ACHN (cell line): ENCODE data around the gene PHLDB2.
"Not testable (repeated sequence)": the region's sequence is repeated elsewhere in the genome, so short reads cannot be mapped to it uniquely, and the experiment has no call there.

Source experiments
- DNase-seq: peaks from one replicate; pipeline ENCODE4 v3.0.0-alpha.2; 2015
- in situ Hi-C: cut with HindIII; loops from 2 replicates; pipeline ENCODE4 v1.10.0; 2017; ENCODE audit warnings: low sequenced_read_pairs, low pct_ligation_motif_present, low pct_unique_long_range_greater_than_20kb

Gene PHLDB2

DNA sequence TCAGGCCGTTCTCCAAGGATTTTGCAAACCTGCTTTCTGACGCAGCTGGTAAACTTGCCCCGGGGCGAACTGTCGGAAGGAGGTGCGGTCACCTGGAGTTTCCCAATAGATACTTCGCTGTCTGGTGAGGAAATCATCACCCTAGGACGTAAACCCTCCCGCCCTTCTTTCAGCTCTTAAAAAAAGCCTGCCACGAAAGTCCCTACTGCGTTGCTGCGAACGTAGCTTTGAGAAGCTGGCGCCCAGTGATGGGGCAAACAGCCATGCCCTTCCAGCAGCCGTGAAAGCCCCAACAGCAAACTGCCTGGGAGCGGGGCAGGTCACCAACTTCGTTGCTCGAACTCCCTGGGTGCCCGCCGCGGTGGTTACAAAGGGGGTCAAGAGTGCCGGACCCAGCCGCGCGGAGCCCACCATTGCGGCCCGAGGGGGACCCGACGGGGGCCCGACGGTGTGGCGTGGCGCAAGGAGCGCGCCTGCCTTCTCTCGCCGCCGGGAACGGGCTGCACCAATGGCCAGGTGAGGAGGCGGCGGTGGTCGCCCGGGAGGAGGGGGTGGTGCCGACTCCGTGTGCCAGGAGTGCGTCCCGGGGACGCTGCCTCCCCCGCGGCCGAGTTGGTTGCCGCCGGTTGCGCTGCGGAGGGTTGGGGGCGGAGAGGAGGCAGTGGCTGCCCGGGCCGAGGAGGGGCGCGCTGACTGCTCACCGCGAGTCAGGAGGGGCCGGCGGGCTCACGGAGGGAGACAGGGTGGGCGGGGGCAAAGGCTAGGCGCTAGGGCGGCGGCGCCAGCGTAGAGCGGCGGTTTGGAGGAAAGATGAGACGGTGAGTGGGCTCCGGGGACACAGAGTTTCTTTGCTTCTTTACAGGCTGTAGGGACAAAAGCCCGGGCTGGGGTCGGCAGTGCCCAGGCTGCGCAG lies at the start of gene PHLDB2:
PHLDB2 (plus strand) TSS at position 205 of the 913 bp plus-strand sequence. CDS start 24,813 bp downstream, outside the sequence.
- DNase-seq: peak; percentile 82
- in situ Hi-C loops: no loop called here

GRCh38 chr3:111810909-111811308 lies 48.2 kb upstream of the PHLDB2 start:
- in situ Hi-C loops: no loop called here
- DNase-seq: peak; percentile 63

DNA sequence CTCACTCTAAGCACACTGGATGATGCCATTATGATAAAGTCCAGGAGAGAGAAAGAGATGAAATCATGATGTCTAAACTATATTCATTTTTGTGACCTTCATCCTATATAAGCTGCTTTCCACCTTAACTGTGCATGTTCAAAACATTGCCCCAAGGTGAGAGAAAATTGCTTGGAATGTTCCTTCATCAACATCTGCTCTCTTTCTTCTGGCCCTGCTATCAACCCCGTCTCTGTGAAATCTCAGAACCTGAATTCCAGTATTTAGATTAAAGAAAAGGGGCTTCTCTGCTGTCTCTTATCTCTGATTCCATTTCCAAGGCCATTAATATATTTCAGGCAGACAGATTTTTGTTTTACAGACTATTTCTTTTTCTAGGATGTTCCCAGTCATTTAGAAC lies 47.3 kb upstream of the PHLDB2 start:
- no peak for DNase-seq
- in situ Hi-C loops: no loop called here

GRCh38 chr3:111812701-111813100 lies 46.4 kb upstream of the PHLDB2 start:
- peak; percentile 56 for DNase-seq
- in situ Hi-C loops: no loop called here

DNA sequence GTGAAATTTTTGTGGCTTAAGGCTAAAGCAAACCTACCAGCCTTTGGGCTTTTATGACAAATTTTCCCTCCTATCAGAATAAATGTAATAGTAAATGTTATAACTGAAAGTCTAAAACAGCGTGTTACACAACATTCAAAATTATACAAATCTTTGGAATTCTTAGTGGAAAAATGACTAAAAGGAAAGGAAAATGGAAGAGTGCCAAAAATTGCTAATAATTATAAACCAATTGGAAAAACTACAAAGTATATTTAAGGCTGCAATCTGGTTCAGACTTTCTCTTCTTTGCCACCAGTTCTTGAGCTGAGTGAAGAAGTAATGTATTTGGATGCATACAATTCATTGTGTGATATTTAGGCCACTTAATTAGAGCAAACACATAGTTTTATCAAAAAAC lies 45.6 kb upstream of the PHLDB2 start:
- in situ Hi-C loops: no loop called here
- no peak for DNase-seq

- DNase-seq: no peak
- in situ Hi-C loops: no loop called here
Observed at GRCh38 chr3:111813979-111814378, 45.1 kb upstream of the PHLDB2 start.

DNA sequence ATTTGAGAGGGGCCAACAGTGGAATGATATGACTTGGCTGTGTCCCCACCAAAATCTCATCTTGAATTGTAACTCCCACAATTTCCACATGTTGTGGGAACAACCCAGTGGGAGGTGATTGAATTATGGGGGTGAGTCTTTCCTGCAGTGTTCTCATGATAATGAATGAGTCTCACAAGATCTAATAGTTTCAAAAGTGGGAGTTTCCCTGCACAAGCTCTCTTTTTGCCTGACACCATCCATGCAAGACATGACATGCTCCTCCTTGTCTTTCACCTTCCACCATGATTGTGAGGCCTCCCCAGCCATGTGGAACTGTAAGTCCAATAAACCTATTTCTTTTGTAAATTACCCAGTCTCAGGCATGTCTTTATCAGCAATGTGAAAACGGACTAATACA lies 42.3 kb upstream of the PHLDB2 start:
- DNase-seq, in situ Hi-C loops: not testable (repeated sequence)

GRCh38 chr3:111819927-111820326 lies 39.1 kb upstream of the PHLDB2 start:
- DNase-seq: no peak
- in situ Hi-C loops: no loop called here

GRCh38 chr3:111820651-111821050 lies 38.4 kb upstream of the PHLDB2 start:
- in situ Hi-C loops: no loop called here
- DNase-seq: no peak

GRCh38 chr3:111821891-111822290 lies 37.2 kb upstream of the PHLDB2 start:
- no peak for DNase-seq
- in situ Hi-C loops: no loop called here

DNA sequence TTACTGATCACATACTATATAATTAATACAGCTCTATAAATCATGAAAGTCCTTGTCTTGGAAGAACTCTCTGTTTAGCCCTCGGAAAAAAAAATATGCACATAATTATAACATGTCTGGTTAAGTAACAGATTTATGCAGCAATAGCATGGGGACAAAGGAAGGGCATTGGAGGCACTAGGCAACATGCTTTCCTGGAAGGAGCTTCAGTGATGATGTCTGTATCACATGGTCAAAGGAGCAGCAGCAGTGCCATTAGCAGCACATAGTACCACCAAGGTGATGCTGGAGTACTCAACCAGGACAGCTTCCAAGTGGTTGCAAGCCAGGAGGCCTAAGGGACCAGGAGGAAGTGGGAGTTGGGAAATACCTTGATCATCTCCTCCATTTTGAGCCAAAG lies 36.3 kb upstream of the PHLDB2 start:
- no peak for DNase-seq
- in situ Hi-C loops: no loop called here

- no peak for DNase-seq
- in situ Hi-C loops: no loop called here
Observed at GRCh38 chr3:111823341-111823855, 35.7 kb upstream of the PHLDB2 start.

DNA sequence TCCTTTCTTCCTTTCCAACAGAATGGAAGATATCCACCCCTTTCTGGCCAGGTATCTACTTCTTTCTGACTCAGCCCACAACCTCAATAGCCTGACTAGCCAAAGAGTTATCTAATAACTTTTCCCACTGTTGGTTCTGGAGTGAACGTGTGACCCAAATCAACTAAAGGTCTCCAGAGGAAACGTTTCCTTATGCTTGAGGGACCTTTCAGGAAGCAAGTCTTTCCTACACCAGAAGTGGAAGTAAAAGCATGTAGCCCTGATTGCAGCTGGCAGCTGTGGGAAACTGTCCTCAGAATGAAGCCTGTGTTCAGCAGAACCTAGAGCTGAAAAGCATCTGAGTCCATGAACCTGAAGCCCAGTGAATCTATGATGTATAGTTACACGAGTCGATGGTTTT lies 34.7 kb upstream of the PHLDB2 start:
- in situ Hi-C loops: no loop called here

GRCh38 chr3:111827871-111828270 lies 31.2 kb upstream of the PHLDB2 start:
- DNase-seq: no peak
- in situ Hi-C loops: no loop called here

More for the DNA sequence above, 34.7 kb upstream of the PHLDB2 start:
- no peak for DNase-seq

GRCh38 chr3:111828530-111828929 lies 30.5 kb upstream of the PHLDB2 start:
- no peak for DNase-seq
- in situ Hi-C loops: no loop called here

GRCh38 chr3:111829023-111829422 lies 30.0 kb upstream of the PHLDB2 start:
- DNase-seq: no peak
- in situ Hi-C loops: no loop called here

GRCh38 chr3:111831840-111832239 lies 27.2 kb upstream of the PHLDB2 start:
- in situ Hi-C loops: no loop called here
- peak; percentile 22 for DNase-seq

DNA sequence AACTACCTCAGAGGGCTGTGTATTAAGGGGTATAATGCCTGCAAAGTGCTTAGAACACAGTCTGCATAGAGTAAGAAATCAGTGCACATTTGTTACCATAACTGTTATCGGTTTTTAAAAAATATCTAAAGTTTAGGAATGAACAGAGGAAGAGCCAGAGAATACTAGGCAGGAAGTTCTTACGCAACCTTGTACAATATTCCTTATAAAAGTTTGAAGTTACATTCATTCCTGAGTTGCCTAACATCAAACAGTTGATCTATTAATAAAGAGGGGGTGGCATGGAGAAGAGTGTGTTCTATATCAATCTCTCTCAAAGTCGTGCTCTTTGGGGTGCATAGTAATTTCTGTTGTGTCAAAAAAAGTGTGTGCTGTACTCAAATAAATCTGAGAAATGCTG lies 22.0 kb upstream of the PHLDB2 start:
- no peak for DNase-seq
- in situ Hi-C loops: no loop called here

DNA sequence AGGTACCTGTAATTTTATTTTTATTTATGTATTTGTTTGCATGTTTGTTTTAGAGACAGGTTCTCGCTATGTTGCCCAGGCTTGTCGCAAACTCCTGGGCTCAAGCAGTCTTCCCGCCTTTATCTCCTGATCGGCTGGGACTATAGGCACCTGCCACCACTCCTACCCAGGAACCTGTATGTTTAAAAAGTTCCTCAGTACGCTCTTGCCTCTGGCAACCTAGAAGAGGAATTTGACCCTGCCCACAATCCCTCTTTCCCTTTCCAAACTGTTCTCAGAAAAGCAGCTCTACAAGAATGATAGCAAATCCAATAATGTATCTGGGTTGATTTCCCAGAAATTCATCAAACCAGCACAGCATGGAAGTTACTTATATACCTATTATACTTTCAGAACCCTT lies 20.9 kb upstream of the PHLDB2 start:
- in situ Hi-C loops: no loop called here
- DNase-seq: no peak

- no peak for DNase-seq
- in situ Hi-C loops: no loop called here
Observed at GRCh38 chr3:111846039-111846438, 13.0 kb upstream of the PHLDB2 start.
